Neuronal stem cell (in vitro differentiated cells): ENCODE results near the gene INVS.
"Not testable (repeated sequence)": the region's sequence is repeated elsewhere in the genome, so short reads cannot be mapped to it uniquely, and the experiment has no call there.

Source experiments
- DNase-seq: peaks from one replicate; pipeline ENCODE4 v3.0.0-alpha.2; 2013; ENCODE audit warnings: low spot score
- H2AFZ ChIP-seq: one replicate; pipeline ENCODE4 v1.6.1; 2013; ENCODE audit warnings: mild to moderate bottlenecking, low read length, inconsistent platforms
- H2AK5ac ChIP-seq: 2 replicates; pipeline ENCODE4 v1.6.1; 2013; ENCODE audit warnings: low read depth, mild to moderate bottlenecking, inconsistent platforms, low read length, moderate library complexity, mixed read lengths
- H2BK120ac ChIP-seq: 2 replicates; pipeline ENCODE4 v1.6.1; 2013; ENCODE audit warnings: low read depth, mild to moderate bottlenecking, inconsistent platforms, low read length, moderate library complexity, mixed read lengths
- H2BK12ac ChIP-seq: one replicate; pipeline ENCODE4 v1.6.1; 2013; ENCODE audit warnings: low read length, inconsistent platforms
- H2BK15ac ChIP-seq: 2 replicates; pipeline ENCODE4 v1.6.1; 2013; ENCODE audit warnings: mild to moderate bottlenecking, low read length, inconsistent platforms, mixed read lengths
- H2BK5ac ChIP-seq: one replicate; pipeline ENCODE4 v1.6.1; 2013; ENCODE audit warnings: inconsistent platforms, mild to moderate bottlenecking, low read length, moderate library complexity
- H3K14ac ChIP-seq: one replicate; pipeline ENCODE4 v1.6.1; 2013; ENCODE audit warnings: low read length, inconsistent platforms
- H3K18ac ChIP-seq: 2 replicates; pipeline ENCODE4 v1.6.1; 2013; ENCODE audit warnings: low read length, inconsistent platforms
- H3K23ac ChIP-seq: 2 replicates; pipeline ENCODE4 v1.6.1; 2013; ENCODE audit warnings: low read depth, mild to moderate bottlenecking, mixed read lengths, low read length, inconsistent platforms; ENCODE audit not compliant: poor library complexity
- H3K27ac ChIP-seq: replicated peaks from 3 replicates; pipeline ENCODE4 v1.5.1; 2013; ENCODE audit warnings: low read length, inconsistent platforms
- H3K27me3 ChIP-seq, 3 experiments: 2 replicates each; pipeline ENCODE4 v1.6.1; 2013; ENCODE audit warnings: low read length in 3 of 3, mild to moderate bottlenecking in 2 of 3, inconsistent platforms in 1 of 3, low read depth in 1 of 3, mixed read lengths in 1 of 3, moderate library complexity in 1 of 3; ENCODE audit not compliant: control insufficient read depth in 3 of 3, insufficient read depth in 3 of 3
- H3K36me3 ChIP-seq, 2 donors: replicated peaks in 1 of 2; 2 replicates each; pipeline ENCODE4 v1.6.1; 2013; ENCODE audit warnings: low read length in 2 of 2; ENCODE audit not compliant: control insufficient read depth in 2 of 2, insufficient read depth in 2 of 2
- H3K4ac ChIP-seq: 2 replicates; pipeline ENCODE4 v1.6.1; 2013; ENCODE audit warnings: inconsistent platforms, mild to moderate bottlenecking, low read length, moderate library complexity
- H3K4me1 ChIP-seq, 2 donors: 1 replicate in 1 of 2; 2 replicates in 1 of 2; pipeline ENCODE4 v1.6.1; 2013; ENCODE audit warnings: low read length in 2 of 2, low read depth in 1 of 2; ENCODE audit not compliant: control insufficient read depth in 2 of 2, insufficient read depth in 1 of 2
- H3K4me2 ChIP-seq: one replicate; pipeline ENCODE4 v1.6.1; 2013; ENCODE audit warnings: mild to moderate bottlenecking, low read length, inconsistent platforms; ENCODE audit not compliant: insufficient read depth, poor library complexity, severe bottlenecking
- H3K4me3 ChIP-seq, 2 donors: 2 replicates each; pipeline ENCODE4 v1.5.1; 2013; ENCODE audit warnings: low read length in 2 of 2, mild to moderate bottlenecking in 2 of 2, inconsistent platforms in 1 of 2, moderate library complexity in 1 of 2
- H3K79me1 ChIP-seq: one replicate; pipeline ENCODE4 v1.6.1; 2013; ENCODE audit warnings: low read depth, mild to moderate bottlenecking, inconsistent platforms, low read length, moderate library complexity
- H3K9ac ChIP-seq: one replicate; pipeline ENCODE4 v1.6.1; 2013; ENCODE audit warnings: mild to moderate bottlenecking, low read depth, low read length, inconsistent platforms; ENCODE audit not compliant: poor library complexity
- H3K9me3 ChIP-seq, 2 donors: replicated peaks in 1 of 2; 2 replicates each; pipeline versions ENCODE3 to v1.6.1; 2013; ENCODE audit warnings: low read length in 2 of 2, mild to moderate bottlenecking in 2 of 2, inconsistent platforms in 1 of 2, low read depth in 1 of 2, mixed read lengths in 1 of 2, moderate library complexity in 1 of 2; ENCODE audit not compliant: control insufficient read depth in 2 of 2, insufficient read depth in 1 of 2
- H4K8ac ChIP-seq: one replicate; pipeline ENCODE4 v1.6.1; 2013; ENCODE audit warnings: low read depth, mild to moderate bottlenecking, inconsistent platforms, low read length, moderate library complexity
- H4K91ac ChIP-seq: one replicate; pipeline ENCODE4 v1.6.1; 2013; ENCODE audit warnings: low read length, low read depth, mild to moderate bottlenecking, inconsistent platforms; ENCODE audit not compliant: poor library complexity
- WGBS, 2 donors: extraction: QIAGEN DNeasy Blood & Tissue Kit; methylation state at CpG; one replicate each; pipeline ENCODE4 v1.1.7; 2013; ENCODE audit warnings: missing lambda C conversion rate in 2 of 2, mixed read lengths in 1 of 2; ENCODE audit not compliant: insufficient read length in 2 of 2, insufficient replicate concordance in 1 of 2; ENCODE audit errors: extremely low coverage in 2 of 2; 5-methylcytosine and 5-hydroxymethylcytosine counted together

Gene INVS

DNA sequence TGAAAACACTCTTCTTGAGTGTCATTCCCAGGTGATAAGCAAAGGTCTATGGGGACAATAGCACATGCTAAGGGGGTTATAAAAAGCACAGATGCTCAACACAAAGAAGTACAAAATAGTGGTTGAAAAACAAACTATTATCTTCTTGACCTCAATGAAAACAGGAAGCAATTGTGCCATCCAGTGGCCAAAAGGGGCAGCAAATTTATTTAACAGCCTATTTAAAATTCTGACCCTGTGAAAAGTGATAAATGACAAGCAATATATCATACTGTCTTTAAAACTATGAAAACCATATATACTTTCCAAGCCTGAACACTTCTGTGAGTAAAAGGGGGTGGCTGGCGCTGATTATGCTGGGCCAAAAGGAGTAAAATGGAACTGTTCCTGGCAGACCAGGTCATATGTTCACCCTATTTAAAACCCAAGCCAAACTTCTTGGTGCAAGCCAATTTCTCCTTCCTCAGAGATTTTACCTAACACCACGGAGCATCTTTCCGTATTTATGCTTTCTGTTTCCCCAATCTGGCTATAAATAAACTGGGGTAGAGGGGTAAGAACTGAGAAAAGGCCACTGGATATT is 224.0 kb downstream of the INVS start:
- Histone ChIP-seq H3K4me1 (no peaks in the 10 kb centered on the region), H3K23ac (no peak overlapping the region), H3K9ac (no peak overlapping the region), H2AFZ (no peak overlapping the region), H3K9me3 (no peaks in the 10 kb centered on the region), H3K4me3 (no peak overlapping the region), H2BK15ac (no peak overlapping the region), H3K18ac (no peak overlapping the region), H3K14ac (no peak overlapping the region), H3K36me3 (peaks cover 9 to 92% of the 10 kb centered on the region in 2 donors), H2BK120ac (no peak overlapping the region), H4K91ac (no peak overlapping the region), H2BK12ac (no peak overlapping the region), H3K27me3 (no peaks in the 10 kb centered on the region), H3K79me1 (no peaks in the 10 kb centered on the region), H2BK5ac (no peak overlapping the region), H2AK5ac (no peak overlapping the region), H3K27ac (no peak overlapping the region), H4K8ac (no peak overlapping the region), H3K4me2 (no peak overlapping the region), H3K4ac (no peak overlapping the region)
- WGBS, 2 donors: no CpG with 5 or more reads among the region's 3 CpGs
- DNase-seq: peak; percentile 23

DNA sequence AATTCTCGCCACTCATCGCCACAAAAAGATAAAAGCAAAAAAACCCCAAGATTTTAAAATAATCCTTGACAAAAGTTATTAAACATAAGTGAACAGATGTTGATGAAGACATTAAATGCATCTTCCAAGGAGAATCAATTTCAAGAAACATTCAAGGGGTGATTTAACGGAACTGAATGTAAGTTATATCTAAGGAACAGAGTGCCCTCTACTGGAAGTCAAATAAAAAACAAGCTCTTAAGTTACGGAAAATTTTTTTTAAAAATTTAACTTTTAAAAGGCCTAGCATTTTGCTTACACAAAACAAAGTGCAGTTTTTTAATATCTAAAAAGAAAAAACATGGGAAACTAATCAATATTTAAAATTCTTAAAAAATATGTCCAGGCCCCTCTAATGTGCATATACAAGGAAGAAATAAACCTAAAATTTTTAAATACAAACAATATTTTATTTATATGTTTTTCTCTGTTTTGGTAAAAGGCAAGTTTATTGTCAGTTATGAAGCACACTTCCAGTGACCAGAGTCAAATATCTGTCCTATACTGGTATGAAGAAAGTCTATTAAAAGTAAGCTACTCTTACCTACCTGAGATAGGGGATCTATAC is 225.7 kb downstream of the INVS start:
- Histone ChIP-seq H3K79me1 (no peaks in the 10 kb centered on the region), H3K27ac (no peak overlapping the region), H3K14ac (no peak overlapping the region), H2BK15ac (no peak overlapping the region), H3K4me3 (no peak overlapping the region), H2AK5ac (no peak overlapping the region), H3K18ac (no peak overlapping the region), H2AFZ (no peak overlapping the region), H3K23ac (no peak overlapping the region), H3K36me3 (peaks cover 7 to 93% of the 10 kb centered on the region in 2 donors), H2BK5ac (no peak overlapping the region), H4K8ac (no peak overlapping the region), H3K4me1 (no peaks in the 10 kb centered on the region), H3K4me2 (no peak overlapping the region), H3K9me3 (no peaks in the 10 kb centered on the region), H2BK120ac (no peak overlapping the region), H2BK12ac (no peak overlapping the region), H3K9ac (no peak overlapping the region), H4K91ac (no peak overlapping the region), H3K4ac (no peak overlapping the region), H3K27me3 (no peaks in the 10 kb centered on the region)
- no CpG with 5 or more reads among the region's 4 CpGs for WGBS, 2 donors
- no peak for DNase-seq

DNA sequence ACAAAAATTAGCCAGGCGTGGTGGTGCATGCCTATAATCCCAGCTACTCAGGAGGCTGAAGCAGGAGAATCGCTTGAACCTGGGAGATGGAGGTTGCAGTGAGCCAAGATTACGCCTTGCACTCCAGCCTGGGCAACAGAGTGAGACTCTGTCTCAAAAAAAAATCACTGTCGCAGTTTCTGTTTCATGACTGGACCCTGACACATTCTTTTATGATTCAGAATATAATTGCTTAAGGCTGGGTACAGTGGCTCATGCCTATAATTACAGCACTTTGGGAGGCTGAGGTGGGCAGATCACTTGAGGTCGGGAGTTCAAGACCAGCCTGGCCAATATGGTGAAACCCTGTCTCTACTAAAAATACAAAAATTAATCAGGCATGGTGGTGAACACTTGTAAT is 239.7 kb downstream of the INVS start:
- not testable (repeated sequence) for H2BK120ac ChIP-seq, DNase-seq, H3K79me1 ChIP-seq, H3K4ac ChIP-seq, H3K14ac ChIP-seq, H2AK5ac ChIP-seq, H3K9ac ChIP-seq, H3K23ac ChIP-seq, H4K91ac ChIP-seq, H3K18ac ChIP-seq, H3K4me1 ChIP-seq, H3K27ac ChIP-seq, H2BK12ac ChIP-seq, H3K4me2 ChIP-seq, H3K9me3 ChIP-seq, H2AFZ ChIP-seq, H3K4me3 ChIP-seq, H4K8ac ChIP-seq, H2BK5ac ChIP-seq, H2BK15ac ChIP-seq, H3K27me3 ChIP-seq
- WGBS, 2 donors: no CpG with 5 or more reads among the region's 5 CpGs
- H3K36me3 ChIP-seq: peaks cover 5 to 91% of the 10 kb centered on the region in 2 donors

DNA sequence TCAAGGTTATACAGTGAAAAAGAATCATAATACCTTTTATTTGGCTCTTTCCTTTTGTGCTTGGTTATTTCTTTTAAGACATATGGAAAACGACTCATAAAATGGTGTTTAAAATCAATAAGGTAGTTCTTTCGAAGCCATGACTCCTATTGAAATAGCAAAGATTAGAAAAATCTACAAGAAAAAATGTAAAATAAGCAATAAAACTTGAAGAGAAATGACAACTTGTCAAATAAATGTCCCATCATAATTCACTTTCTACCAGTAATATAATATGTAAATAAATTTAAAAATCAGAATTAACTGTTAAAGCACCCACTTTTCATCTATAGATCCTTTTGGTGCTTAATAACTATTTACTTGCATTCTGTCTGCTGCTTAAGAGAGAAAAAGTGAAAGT is 241.2 kb downstream of the INVS start:
- peaks cover 5 to 95% of the 10 kb centered on the region in 2 donors for H3K36me3 ChIP-seq

More for the DNA sequence above, 241.2 kb downstream of the INVS start:
- peaks cover 0 to under 1% of the 10 kb centered on the region in 2 donors for H3K9me3 ChIP-seq
- no peak overlapping the region for H2BK15ac ChIP-seq
- DNase-seq: no peak
- no peak overlapping the region for H2BK120ac ChIP-seq
- no peaks in the 10 kb centered on the region for H3K27me3 ChIP-seq
- no peak overlapping the region for H2BK12ac ChIP-seq
- H3K18ac ChIP-seq: no peak overlapping the region
- no peak overlapping the region for H3K4me2 ChIP-seq
- H3K4me1 ChIP-seq: no peaks in the 10 kb centered on the region
- H2AFZ ChIP-seq: no peak overlapping the region
- H3K27ac ChIP-seq: no peak overlapping the region
- H3K23ac ChIP-seq: no peak overlapping the region
- no peak overlapping the region for H2BK5ac ChIP-seq
- H3K79me1 ChIP-seq: peaks cover 2% of the 10 kb centered on the region
- no peak overlapping the region for H4K8ac ChIP-seq
- H3K4ac ChIP-seq: no peak overlapping the region
- H2AK5ac ChIP-seq: no peak overlapping the region
- no peak overlapping the region for H3K4me3 ChIP-seq
- WGBS, 2 donors: no CpG with 5 or more reads among the region's 2 CpGs
- H3K9ac ChIP-seq: no peak overlapping the region
- H3K14ac ChIP-seq: no peak overlapping the region
- H4K91ac ChIP-seq: no peak overlapping the region
